NCI-H2196 treated with DMSO at 0.1 percent for 48 hours (cell line): ENCODE measurements around the gene DDR1.
"Not testable (repeated sequence)": the region's sequence is repeated elsewhere in the genome, so short reads cannot be mapped to it uniquely, and the experiment has no call there.

Source experiments
- DNase-seq: peaks from one replicate; lab custom pipeline; 2025; ENCODE audit not compliant: unreplicated experiment; lab: John Stamatoyannopoulos, UW

The DDR1 gene

DNA sequence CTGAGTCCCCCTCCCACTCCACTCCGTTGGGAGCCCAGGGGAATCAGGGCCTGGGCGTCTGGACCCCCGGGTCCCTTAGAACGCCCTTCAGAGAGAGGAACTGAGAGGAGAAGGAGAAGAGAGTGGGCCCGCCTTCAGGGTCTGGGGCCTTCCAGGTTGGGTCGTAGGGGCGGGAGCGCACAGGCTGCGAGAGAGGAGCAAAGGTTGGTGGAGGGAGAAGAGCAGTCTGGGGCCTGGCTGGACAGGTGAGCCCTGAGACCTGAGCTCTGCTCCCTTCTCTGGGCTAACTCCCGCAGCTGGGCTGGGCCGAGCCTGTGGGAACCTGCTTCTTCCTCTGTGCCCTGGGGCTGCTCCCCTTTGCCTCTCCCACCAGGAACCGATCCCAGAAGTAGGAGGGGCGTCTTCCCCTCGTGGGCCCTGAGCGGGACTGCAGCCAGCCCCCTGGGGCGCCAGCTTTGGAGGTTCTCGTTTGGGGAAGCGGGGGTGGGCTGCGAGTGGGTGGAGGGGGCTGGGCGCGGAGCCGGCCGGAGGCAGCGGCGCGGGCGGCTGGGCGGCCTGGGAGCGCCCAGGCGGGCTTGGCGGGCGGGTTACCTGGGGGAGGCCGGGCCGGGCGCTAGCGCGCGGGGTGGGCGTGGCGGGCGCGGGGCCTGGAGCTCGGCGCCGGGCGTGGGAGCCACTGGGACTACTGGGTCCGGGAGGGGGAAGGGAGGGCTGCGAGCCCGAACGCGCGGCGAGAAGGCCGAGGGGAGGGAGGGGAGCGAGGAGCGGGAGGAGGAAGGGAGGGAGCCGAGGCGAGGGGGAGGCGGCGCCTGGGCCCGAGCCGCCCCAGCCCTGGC, at the start of gene DDR1:
Gene DDR1 (plus strand): TSS at position 835 of the 836 bp plus-strand sequence. CDS start 4,211 bp downstream, outside the sequence.
- DNase-seq = peak; percentile 80

DNA sequence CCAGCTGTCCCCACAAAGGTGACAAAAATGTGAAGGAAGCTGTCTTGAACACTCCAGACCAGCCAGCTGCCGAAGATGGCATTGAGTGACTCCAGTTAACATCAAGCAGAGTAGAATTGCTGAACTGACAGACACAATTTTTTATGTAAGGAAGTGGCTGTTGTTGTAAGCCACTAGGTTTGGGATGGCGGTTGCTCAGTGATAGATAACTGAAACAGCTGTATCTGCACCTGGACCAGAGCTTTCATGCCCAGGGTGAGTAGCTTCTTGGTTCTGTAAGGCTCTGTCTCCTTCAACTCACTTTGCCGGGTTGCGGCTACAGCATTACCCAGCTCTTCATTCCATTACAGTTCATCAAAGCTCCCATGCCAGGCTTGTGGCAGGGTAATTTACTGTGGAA, 49.7 kb upstream of the DDR1 start:
- DNase-seq = no peak

DNA sequence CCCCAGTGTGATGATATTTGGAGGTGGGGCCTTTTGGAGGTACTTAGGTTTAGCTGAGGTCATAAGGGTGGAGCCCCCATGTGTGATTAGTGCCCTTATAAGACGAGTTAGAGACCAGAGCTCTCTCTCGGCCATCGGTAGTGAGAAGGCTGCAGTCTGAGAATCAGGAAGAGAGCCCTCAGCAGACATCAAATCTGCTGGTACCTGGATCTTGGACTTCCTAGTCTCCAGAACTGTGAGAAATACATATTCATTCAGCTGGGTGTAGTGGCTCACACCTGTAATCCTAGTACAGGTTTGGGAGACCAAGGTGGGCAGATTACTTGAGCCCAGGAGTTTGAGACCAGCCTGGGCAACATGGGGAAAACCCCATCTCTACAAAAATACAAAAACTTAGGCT, 48.7 kb upstream of the DDR1 start:
- DNase-seq = no peak

DNA sequence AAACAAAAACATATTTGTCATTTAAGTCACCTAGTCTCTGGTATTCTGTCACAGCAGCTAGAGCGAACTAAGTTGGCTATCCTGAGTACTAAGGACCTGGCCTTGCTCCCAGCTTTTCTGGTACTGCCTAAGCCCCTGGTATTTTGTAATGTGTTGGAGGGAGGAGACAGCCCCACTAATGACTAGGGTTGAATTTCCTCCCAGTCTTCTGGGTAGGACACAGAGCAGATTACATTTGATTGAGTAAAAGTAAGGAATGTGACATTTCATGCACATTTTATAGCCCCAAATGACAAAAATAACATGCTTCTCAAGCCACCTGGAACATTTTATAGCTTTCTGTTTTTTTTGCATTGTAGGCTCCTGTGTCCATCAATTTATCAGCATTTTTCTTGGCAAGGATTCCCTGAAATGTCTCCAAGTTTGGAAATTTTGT, 47.9 kb upstream of the DDR1 start:
- no peak for DNase-seq

DNA sequence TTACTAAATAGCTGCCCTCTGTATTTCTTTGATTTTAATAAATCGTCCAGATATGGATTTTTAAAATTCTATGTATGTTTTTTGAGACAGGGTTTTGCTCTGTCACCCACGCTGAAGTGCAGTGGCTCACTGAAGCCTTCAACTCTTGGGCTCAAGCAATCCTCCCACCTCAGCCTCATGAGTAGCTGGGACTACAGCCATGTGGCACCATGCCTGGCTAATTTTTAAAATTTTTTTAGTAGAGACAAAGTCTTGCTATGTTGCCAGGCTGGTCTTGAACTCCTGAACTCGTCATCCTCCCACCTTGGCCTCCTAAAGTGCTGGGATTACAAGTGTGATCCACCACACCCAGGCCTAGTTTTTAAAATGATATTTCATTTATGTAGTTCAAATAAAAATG, 47.4 kb upstream of the DDR1 start:
- no peak for DNase-seq

DNA sequence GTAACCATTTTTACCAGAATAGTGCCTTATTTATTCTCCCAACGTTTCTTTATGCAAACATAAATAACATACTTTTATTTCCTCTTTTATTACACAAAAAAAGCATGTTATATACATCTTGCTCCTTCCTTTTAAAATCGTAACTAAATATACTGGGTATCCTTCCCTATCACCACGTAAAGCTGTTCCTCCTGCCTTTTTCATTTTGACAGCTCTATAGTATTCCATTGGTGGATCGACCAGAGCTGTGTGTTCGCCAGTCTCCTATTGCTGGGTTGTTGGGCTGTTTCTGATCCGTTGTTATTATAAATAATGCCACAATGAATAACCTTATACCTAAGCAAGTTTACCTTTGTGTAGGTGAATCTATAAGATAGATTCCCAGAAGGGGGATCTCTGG, 46.9 kb upstream of the DDR1 start:
- no peak for DNase-seq

DNA sequence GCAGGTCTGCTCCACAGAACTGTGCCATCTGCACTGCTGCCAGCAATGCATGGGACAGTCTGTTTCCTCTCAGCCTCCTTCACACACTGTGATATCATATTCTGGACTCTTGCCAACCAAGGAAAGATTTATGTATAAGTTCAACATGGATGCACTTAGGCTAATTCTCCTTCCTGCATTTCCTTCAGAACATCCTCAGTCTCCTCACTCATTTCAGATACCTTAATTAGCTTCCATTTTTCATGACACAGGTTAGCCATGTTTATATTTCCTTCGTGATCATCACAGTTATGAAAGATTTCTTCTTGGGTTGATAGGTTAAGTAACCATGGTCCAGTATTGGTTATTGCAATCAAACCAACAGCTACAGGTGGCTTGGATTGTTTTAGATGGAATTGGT, 46.4 kb upstream of the DDR1 start:
- no peak for DNase-seq

DNA sequence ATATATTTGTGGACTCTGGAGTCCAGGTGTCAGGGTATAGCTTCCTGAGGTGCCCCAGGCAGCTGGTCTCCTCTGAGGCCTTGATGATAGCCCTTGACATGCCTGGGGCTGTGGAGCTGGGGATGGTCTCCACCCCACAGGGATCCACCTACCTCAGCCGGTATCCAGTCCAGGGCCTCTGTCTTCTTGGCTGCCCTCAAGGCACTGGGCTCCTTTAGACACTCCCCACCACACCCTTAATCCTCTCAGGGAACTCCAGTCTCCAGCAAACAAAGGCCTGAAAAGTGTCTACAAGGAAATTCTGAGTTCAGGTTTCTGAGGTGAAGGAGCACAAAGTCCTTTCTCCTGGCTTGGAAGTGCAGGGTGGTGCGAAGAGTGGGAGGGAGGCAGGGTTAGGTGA, 44.6 kb upstream of the DDR1 start:
- DNase-seq = no peak

DNA sequence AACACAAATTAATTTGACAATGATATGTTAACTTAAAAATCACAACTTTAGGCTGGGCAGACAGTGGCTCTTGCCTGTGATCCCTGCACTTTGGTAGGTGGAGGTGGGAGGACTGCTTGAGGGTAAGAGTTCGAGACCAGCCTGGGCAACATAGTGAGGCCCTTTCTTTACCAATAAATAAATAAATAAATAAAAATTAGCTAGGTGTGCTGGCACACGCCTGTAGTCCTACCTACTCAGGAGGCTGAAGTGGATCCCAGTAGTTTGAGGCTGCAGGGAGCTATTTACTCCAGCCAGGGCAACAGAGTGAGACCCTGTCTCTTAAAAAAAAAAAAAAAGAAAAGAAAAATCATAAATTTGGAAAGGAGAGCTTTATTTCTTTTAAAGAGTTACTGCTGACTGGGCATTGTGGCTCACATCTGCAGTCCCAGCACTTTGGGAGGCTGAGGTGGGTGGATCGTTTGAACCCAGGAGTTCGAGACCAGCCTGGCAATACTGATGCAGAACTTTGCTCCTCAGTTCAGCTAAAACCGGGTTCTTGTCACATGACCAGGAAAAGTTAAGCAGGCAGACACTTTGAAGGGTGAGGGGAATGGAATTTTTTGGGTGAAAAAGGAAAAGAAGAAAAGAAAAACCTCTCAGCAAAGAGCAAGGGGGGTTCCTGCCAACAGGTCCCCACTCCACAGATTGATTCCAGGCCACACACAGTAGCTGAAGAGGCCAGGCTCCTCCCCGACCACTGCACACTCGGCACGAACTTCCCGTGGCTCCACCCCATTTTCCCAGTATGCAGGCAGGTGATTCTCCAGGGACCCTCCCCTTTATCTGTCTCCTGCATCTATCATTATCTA, 44.0 kb upstream of the DDR1 start:
- DNase-seq = no peak

DNA sequence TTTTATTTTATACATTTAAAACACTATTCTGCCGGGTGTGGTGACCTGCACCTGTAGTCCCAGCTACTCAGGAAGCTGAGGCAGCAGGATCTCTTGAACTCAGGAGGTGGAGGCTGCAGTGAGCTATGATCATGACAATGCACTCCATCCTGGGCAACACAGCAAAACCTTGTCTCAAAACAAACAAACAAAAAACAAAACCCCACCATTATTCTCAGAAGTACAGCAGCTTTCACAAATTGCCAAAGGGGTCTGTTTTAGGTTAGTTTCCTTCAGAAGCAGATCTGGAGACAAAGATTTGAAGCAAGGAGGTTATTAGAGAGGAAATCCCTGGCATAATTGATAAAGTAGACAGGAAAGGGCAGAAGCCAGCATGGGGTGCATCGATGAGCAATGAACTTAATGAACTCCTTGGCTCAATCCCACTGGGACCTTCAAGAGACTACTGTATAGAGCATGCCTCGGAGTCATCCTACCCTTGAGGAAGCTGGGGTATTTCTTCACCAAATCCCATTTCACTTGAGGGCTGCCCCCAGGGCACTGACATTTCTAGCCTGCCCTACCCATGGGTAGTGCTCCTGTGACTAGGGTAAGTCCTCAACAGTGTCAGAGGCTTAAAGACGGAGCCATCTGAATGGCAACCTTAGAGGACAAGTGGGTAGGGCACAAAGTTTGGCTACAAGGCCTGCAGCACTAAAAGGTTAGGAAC, 43.2 kb upstream of the DDR1 start:
- DNase-seq = no peak

DNA sequence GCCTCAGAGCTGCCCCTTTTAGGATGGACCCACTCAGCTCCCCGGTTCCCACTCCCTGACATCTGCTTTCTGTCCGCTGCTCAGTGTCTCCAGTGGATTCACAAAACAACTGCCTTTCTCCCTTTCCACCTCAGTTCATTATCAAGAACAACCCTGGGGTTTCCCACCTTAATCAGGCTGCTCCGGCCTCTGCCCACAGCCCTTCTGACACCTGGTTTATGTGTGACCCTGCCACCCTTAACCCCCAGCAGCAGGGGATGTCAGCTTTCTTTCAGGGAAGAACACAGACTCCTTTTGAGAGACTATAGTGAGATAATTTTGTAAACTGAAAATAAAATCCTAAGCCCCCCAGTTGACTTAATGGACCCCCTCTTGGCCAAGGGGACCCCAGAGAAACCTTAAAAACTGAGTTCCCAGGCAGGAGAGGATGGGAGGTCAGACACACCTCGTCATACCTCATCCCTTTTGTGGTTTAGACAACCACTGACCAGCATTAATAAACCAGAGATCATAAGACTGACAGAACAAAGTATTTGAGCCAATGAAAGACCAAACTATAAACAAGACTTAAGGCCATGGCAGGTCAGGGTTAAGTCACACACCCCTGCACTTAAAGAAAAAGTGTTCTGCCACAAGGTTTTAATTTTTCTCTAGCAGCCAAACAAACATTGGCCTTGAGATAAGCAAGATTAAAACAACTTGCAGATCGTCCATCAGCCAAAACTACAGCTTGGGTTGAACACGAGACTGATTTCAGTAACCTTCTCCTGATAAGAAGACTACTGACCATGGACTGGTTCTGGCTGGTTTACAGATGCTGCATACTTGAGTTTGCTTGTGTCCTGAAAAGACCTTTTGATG, 42.4 kb upstream of the DDR1 start:
- no peak for DNase-seq

DNA sequence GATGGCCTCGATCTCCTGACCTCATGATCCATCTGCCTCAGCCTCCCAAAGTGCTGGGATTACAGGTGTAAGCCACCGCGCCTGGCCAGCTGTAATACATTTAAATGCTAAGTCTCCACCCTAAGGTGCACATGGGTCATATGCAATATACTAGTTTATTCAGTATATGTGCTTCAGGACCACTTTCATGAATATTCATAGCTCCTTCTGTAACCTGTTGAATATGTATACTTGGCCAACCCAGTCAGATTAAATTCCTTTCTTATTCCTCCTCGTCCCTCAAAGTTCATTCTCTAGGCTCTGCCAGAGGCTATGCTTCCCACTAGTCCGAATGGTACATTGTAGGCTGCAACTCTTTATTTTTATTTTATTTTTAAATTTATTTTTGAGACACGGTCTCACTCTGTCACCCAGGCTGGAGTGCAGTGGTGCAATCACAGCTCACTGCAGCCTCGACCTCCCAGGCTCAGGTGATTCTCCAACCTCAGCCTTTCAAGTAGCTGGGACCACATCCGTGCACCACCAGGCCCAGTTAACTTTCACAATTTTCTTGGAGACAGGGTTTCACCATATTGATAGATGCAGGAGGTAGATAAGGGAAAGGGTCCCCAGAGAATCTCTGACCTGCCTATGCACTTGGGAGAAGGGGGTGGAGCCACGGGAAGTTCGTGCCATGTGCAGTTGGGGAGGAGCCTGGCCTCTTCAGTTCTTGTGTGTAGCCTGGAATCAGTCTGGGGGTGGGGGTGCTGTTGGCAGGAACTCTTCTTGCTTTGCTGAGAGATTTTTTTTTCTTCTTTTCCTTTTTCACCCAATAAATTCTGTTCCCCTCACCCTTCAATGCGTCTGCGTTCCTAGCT, 41.3 kb upstream of the DDR1 start:
- DNase-seq = no peak

DNA sequence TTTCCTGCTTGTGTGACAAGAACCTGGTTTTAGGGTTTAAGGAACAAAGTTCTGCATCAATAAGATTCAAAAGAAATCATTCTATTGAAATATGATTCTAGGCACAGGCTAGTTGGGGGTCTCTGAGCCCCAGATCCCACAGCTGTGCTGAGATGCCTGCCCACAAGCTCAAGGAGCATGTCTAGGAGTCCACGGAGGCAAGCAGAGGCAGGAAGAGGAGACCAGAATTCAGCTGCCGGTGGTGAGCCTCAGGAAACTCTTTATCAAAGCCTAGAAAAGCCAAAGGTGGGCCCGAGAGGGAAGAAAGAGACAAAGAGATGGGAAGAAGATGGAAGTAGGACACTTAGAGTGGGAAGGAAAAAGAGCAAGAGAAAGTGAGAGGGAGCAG, 40.7 kb upstream of the DDR1 start:
- no peak for DNase-seq

DNA sequence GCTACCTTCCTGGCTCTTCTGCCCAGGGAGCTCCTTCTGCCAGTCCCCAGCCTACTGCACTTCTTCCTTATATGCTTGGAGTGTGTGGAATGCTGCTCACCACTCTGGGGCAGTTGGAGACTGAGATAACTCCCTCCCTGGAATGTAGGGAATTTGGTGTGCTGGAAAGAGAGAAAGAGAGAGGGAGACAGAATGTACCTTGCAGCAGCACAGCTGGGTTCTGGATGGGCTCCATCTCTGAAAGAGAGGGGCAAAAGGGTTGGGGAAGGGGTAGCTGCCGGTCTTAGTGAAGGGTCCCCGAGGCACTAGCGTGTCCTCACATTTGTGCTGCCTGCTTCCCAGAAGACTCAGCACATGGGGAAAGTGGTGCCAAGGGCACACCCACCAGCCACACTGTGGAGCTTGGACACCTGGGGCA, 40.2 kb upstream of the DDR1 start:
- no peak for DNase-seq

DNA sequence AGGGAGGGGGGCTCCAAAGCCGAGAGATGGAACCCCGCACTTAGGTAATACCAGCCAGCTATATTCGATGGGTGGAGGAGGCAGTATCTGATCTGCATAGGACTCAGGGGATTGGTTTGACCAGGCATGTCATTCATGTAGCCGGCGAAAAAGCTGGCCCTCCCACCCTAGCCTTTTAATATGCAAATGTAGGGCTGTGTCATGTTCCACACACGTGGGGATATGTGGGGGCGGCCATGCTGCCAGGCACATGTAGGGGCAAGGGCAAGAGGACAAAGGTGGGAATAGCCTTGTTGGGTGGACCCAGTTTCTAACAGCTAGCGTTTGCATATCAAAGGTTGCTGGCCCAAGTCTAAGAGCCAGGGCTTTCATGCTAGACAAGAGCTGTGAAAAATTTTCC, 39.1 kb upstream of the DDR1 start:
- no peak for DNase-seq

DNA sequence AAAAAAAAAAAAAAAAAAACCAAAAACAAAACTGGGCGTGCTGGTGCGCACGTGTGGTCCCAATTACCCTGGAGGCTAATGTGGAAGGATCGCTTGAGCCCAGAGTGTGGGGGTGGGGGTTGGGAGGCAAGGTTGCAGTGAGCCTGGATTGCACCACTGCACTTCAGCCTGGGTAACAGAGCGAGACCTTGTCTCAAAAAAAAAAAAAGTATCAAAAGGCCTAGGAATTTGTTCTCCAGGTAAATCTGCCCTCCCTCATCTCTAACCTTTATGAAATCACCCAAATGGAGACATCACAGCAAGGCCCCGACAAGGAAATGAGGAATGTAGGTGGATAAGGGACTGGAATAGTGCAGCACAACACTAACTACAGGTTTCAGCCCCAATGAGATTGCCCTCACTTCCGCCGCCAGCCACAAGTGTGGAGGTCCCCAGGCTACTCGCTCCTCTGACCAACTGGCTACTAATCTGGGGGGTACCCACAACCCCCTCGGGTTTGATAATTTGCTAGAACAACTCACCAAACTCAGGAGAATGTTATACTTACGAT, 36.8 kb upstream of the DDR1 start:
- no peak for DNase-seq

DNA sequence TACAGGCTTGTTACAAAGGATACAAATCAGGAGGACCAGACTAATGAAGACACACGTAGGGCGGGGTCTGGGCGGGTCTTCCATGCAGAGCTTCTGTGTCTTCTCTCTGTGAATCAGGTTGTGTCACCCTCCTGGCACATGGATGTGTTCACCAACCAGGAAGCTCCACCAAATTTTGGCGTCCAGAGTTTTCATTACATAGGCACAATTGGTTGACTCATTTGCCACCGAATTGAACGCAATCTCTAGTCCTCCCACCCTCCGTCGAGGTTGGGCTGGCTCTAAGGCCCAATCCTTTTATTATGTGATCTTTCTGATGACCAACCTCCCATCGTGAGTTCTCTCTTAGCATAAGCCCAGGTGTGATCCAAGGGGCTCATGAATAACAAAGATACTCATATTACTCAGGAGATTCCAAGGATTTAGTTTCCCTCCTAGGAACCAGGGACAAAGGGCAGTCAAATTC, 36.3 kb upstream of the DDR1 start:
- no peak for DNase-seq

DNA sequence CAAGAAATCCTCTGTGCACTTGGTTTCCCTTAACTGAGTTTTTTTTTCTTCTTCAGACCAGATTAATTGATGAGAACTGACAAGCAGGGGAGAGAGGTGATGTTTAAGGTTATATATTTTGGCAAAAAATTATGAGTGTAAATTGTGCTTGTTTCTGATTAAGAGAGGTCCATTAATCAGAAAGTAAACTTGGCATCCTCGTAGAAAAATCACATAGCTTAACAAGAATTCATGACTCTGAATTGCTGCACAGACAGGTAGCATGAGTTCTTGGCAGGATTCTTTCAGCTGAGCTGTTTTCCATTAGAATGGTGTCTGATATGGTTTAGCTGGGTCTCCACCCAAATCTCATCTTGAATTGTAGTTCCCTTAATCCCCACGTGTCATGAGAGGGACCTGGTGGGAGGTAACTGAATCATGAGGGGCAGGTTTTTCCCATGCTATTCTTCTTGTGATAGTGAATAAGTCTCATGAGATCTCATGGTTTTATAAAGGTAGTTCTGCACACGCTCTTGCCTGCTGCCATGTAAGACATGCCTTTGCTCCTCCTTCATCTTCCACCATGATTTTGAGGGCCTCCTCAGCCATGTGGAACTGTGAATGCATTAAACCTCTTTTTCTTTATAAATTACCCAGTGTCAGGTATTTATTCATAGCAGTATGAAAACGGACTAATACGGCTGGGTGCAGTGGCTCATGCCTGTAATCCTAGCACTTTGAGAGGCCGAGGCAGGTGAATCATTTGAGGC, 34.2 kb upstream of the DDR1 start:
- no peak for DNase-seq

DNA sequence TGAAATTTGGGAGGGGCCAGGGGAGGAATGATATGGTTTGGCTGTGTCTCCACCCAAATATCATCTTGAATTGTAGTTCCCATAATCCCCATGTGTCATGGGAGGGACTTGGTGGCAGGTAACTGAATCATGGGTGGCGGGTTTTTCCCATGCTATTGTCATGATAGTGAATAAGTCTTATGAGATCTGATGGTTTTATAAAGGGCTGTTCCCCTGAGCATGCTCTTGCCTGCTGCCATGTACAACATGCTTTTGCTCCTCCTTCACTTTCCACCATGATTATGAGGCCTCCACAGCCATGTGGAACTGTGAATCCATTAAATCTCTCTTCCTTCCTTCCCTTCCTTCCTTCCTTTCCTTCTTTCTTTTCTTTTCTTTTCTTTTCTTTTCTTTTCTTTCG, 31.9 kb upstream of the DDR1 start:
- not testable (repeated sequence) for DNase-seq
